ENCODE results near the gene PTPN5. TPM values are rescaled to one million over a fixed set of nuclear protein-coding genes. Genes with fewer than 3 reads are reported as not detected.

The PTPN5 gene
- total RNA-seq, 1 experiment from 2014 or later = 1.4 TPM

- H2AFZ ChIP-seq (ENCODE audit: low read length) = no peak within 1 kb of the TSS
- no CpG with 5 or more reads among the region's 7 CpGs for WGBS (ENCODE audit: extremely low coverage, insufficient read length, low lambda C conversion rate)
- peak; percentile 61 for DNase-seq
- no peaks in the 10 kb centered on the region; a peak in 1 of 7 replicates for H3K36me3 Mint-ChIP-seq (ENCODE audit: insufficient read depth in 1 of 3, low read depth in 3 of 3)
- TF ChIP-seq, protein P1, sequence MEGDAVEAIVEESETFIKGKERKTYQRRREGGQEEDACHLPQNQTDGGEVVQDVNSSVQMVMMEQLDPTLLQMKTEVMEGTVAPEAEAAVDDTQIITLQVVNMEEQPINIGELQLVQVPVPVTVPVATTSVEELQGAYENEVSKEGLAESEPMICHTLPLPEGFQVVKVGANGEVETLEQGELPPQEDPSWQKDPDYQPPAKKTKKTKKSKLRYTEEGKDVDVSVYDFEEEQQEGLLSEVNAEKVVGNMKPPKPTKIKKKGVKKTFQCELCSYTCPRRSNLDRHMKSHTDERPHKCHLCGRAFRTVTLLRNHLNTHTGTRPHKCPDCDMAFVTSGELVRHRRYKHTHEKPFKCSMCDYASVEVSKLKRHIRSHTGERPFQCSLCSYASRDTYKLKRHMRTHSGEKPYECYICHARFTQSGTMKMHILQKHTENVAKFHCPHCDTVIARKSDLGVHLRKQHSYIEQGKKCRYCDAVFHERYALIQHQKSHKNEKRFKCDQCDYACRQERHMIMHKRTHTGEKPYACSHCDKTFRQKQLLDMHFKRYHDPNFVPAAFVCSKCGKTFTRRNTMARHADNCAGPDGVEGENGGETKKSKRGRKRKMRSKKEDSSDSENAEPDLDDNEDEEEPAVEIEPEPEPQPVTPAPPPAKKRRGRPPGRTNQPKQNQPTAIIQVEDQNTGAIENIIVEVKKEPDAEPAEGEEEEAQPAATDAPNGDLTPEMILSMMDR (conservative IDR thresholded peaks at IDR 0.05) = no peak
- H4K8ac ChIP-seq (replicated peaks; ENCODE audit: insufficient read length, low read depth, low read length) = no peak within 1 kb of the TSS
- H3K4me3 Mint-ChIP-seq = peak within 1 kb of the TSS in 1 of 2 experiments; percentile 35; a peak in 1 of 5 replicates
- H3K27ac ChIP-seq (ENCODE audit: insufficient read length, low read depth, low read length) = no peak within 1 kb of the TSS
- no peak within 1 kb of the TSS for H3K9ac ChIP-seq (ENCODE audit: extremely low read depth, insufficient read length, low read length)
- H3K56ac ChIP-seq (ENCODE audit: insufficient read length, low read depth, low read length) = no peak within 1 kb of the TSS
- H2BK20ac ChIP-seq (ENCODE audit: low read depth, low read length, poor library complexity, severe bottlenecking) = no peak within 1 kb of the TSS
- H4K91ac ChIP-seq (ENCODE audit: insufficient read length, low read depth, low read length) = no peak within 1 kb of the TSS
- peaks cover 21 to 37% of the 10 kb centered on the region in 2 experiments for H3K4me1 Mint-ChIP-seq
- H3T11ph ChIP-seq (ENCODE audit: low read length) = no peak within 1 kb of the TSS
- H3K9me3 ChIP-seq (ENCODE audit: control insufficient read depth, low read depth, low read length) = no peaks in the 10 kb centered on the region
- H4K5ac ChIP-seq (ENCODE audit: insufficient read length, low read depth, low read length) = no peak within 1 kb of the TSS
- no peak within 1 kb of the TSS for H2BK12ac ChIP-seq (ENCODE audit: insufficient read length, low read depth, low read length)
- peaks cover 9% of the 10 kb centered on the region for H3K23me2 ChIP-seq (ENCODE audit: insufficient read length, low read depth, low read length, poor library complexity, severe bottlenecking)
- no peak within 1 kb of the TSS for H2BK5ac ChIP-seq (ENCODE audit: insufficient read length, low read length)
- H2BK120ac ChIP-seq (ENCODE audit: low read depth, low read length, poor library complexity, severe bottlenecking) = no peak within 1 kb of the TSS
- H2AK5ac ChIP-seq (ENCODE audit: insufficient read length, low read length) = no peak within 1 kb of the TSS
- H3K9me3 Mint-ChIP-seq = no peaks in the 10 kb centered on the region
- H3K79me2 ChIP-seq (ENCODE audit: insufficient read depth, low read length) = no peaks in the 10 kb centered on the region
- H3K27me3 ChIP-seq (ENCODE audit: insufficient read depth, low read length) = no peaks in the 10 kb centered on the region
- no peaks in the 10 kb centered on the region for H3K79me1 ChIP-seq (ENCODE audit: insufficient read depth, low read depth, low read length, poor library complexity, severe bottlenecking)
- no peak within 1 kb of the TSS for H3K23ac ChIP-seq (ENCODE audit: insufficient read length, low read depth, low read length)
- no peak within 1 kb of the TSS for H3K18ac ChIP-seq (ENCODE audit: insufficient read length, low read depth, low read length)
- H3K27ac Mint-ChIP-seq = peak within 1 kb of the TSS in 1 of 3 experiments; percentile 55; a peak in 1 of 7 replicates
- H3K4ac ChIP-seq (ENCODE audit: low read depth, low read length) = no peak within 1 kb of the TSS
- H3K4me1 ChIP-seq (ENCODE audit: insufficient read depth, low read length) = peaks cover 3% of the 10 kb centered on the region; the same call in 1 of the 2 replicates
- no peak within 1 kb of the TSS for H3K14ac ChIP-seq (ENCODE audit: insufficient read depth, low read length)
- peaks cover 4% of the 10 kb centered on the region for H3K27me3 Mint-ChIP-seq (ENCODE audit: low read depth)
- H4K20me1 ChIP-seq (ENCODE audit: control insufficient read depth, insufficient read depth, insufficient read length) = no peaks in the 10 kb centered on the region
- peak within 1 kb of the TSS; percentile 24 for H3K4me2 ChIP-seq (ENCODE audit: insufficient read depth, insufficient read length, low read length)
- H2BK15ac ChIP-seq (ENCODE audit: low read depth, low read length) = no peak within 1 kb of the TSS
Observed at GRCh38 chr11:18726040-18726439, 65.6 kb downstream of the PTPN5 start, which contains the start of gene IGSF22. Gene IGSF22, minus strand, starts transcription at chr11:18726188. Its CDS starts 1,952 bp downstream, at chr11:18724236.

Measured in H9 (cell line).